GM12801 (cell line): ENCODE measurements around the gene FAM89B.

Experiments
- CTCF ChIP-seq: IDR thresholded peaks from one replicate; pipeline ENCODE4 v1.5.1; 2011; ENCODE audit warnings: control low read depth; ENCODE audit not compliant: insufficient read length; ENCODE audit errors: extremely low read depth

Gene FAM89B

GRCh38 chr11:65577756-65578109 is 5.4 kb downstream of the FAM89B start:
- TF ChIP-seq CTCF: no peak

GRCh38 chr11:65578134-65578533 is 5.8 kb downstream of the FAM89B start:
- no peak for TF ChIP-seq CTCF

GRCh38 chr11:65578667-65579066 is 6.3 kb downstream of the FAM89B start:
- TF ChIP-seq CTCF: no peak

GRCh38 chr11:65579291-65579690 is 7.0 kb downstream of the FAM89B start:
- TF ChIP-seq CTCF: no peak

GRCh38 chr11:65580031-65580692 is 7.8 kb downstream of the FAM89B start:
- TF ChIP-seq CTCF: no peak

GRCh38 chr11:65580756-65581155 is 8.4 kb downstream of the FAM89B start:
- TF ChIP-seq CTCF: no peak

- TF ChIP-seq CTCF: no peak
Observed at GRCh38 chr11:65581928-65582327, 9.6 kb downstream of the FAM89B start.
